ENCODE measurements around the gene ZNF217.
"Not testable (repeated sequence)": the region's sequence is repeated elsewhere in the genome, so short reads cannot be mapped to it uniquely, and the experiment has no call there.

ZNF217 gene

DNA sequence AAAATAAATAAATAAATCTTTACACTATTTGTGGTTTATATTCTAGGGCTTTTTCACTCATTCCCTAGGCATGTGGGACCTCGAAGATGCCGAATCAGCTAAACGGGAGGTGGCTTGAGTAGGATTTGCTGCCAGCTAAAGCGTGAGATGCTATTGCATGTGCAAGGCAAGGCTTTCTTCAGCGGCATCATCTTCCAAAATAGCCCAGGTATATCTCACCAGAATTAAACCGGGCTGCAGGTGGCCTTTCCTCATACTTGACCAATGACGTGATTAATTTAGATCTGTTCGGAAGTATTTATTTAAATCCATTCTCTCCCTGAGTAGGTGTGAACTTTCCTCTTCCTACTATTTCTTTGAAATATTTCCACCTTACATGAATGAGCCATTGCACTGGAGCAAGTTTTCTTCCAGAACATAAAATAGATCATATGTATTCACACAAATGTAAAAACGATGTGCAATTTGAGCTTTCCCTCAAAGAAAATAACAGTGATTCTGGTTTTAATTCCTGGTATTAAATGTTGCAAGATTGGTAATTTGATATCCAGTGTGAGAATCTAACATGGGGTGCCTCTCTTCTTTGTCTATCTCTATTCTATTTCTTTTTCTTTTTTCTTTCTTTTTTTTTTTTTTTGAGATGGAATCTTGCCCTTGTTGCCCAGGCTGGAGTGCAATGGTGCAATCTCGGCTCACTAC lies 24.3 kb upstream of the ZNF217 start:
- no peaks in the 10 kb centered on the region for H3K27me3 ChIP-seq (ENCODE audit: low read depth, low read length)
- no peak overlapping the region for H3K9ac ChIP-seq (ENCODE audit: low read length)
- no peak overlapping the region for H3K4me2 ChIP-seq (ENCODE audit: low read length)
- peaks cover 19% of the 10 kb centered on the region for H3K4me1 ChIP-seq (ENCODE audit: low read length)
- H3K9me3 ChIP-seq (ENCODE audit: insufficient read depth, low read length), result no peaks in the 10 kb centered on the region
- H4K20me1 ChIP-seq (ENCODE audit: insufficient read depth, low read length), result no peaks in the 10 kb centered on the region
- no peaks in the 10 kb centered on the region for H3K79me2 ChIP-seq (ENCODE audit: low read length)
- no peak for TF ChIP-seq EZH2phosphoT487 (IDR thresholded peaks at IDR 0.05; ENCODE audit: low read depth)
- TF ChIP-seq, protein P1, sequence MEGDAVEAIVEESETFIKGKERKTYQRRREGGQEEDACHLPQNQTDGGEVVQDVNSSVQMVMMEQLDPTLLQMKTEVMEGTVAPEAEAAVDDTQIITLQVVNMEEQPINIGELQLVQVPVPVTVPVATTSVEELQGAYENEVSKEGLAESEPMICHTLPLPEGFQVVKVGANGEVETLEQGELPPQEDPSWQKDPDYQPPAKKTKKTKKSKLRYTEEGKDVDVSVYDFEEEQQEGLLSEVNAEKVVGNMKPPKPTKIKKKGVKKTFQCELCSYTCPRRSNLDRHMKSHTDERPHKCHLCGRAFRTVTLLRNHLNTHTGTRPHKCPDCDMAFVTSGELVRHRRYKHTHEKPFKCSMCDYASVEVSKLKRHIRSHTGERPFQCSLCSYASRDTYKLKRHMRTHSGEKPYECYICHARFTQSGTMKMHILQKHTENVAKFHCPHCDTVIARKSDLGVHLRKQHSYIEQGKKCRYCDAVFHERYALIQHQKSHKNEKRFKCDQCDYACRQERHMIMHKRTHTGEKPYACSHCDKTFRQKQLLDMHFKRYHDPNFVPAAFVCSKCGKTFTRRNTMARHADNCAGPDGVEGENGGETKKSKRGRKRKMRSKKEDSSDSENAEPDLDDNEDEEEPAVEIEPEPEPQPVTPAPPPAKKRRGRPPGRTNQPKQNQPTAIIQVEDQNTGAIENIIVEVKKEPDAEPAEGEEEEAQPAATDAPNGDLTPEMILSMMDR (IDR thresholded peaks at IDR 0.05; ENCODE audit: low read depth, low read length), result no peak
- H3K27ac ChIP-seq (ENCODE audit: low read length), result no peak overlapping the region
- H3K4me3 ChIP-seq (ENCODE audit: low read length), result no peak overlapping the region
- H3K36me3 ChIP-seq (replicated peaks; ENCODE audit: low read depth, low read length), result no peaks in the 10 kb centered on the region
- H2AFZ ChIP-seq (ENCODE audit: low read depth, low read length), result no peak overlapping the region

DNA sequence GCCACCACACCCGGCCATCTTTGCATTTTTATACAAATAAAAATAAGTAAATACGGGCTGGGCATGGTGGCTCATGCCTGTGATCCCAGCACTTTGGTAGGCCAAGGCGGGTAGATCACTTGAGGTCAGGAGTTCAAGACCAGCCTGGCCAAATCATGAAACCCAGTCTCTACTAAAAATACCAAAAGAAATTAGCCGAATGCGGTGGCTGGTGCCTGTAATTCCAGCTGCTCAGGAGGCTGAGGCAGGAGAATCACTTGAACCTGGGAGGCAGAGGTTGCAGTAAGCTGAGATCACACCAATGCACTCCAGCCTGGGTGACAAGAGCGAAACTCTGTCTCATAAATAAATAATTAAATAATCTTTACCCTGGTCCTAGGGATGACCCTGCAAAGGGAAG lies 22.9 kb upstream of the ZNF217 start:
- not testable (repeated sequence) for H3K27ac ChIP-seq (ENCODE audit: low read length); H4K20me1 ChIP-seq (ENCODE audit: insufficient read depth, low read length); H3K27me3 ChIP-seq (ENCODE audit: low read depth, low read length); H3K4me3 ChIP-seq (ENCODE audit: low read length); H3K36me3 ChIP-seq (replicated peaks; ENCODE audit: low read depth, low read length); H3K9me3 ChIP-seq (ENCODE audit: insufficient read depth, low read length); H3K4me1 ChIP-seq (ENCODE audit: low read length); H3K9ac ChIP-seq (ENCODE audit: low read length); H2AFZ ChIP-seq (ENCODE audit: low read depth, low read length); H3K4me2 ChIP-seq (ENCODE audit: low read length); H3K79me2 ChIP-seq (ENCODE audit: low read length)

DNA sequence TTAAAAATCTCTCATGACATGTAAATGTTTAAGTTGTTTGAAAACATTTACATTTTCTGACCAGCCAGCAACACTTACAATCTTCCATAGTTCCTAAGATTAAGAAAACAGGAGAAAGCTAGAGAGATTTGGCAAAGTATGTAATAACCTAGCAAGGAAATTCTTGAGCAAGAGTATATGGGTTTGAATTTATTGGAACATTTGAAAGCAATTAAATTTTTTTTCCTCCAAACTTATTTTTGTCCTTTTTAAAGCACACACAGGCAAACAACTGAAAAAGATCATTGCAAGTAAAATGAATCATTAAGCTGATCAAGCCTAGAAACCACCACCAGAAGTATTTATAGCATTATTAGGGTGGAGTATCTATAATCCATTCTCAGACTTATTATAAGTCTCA lies 20.1 kb upstream of the ZNF217 start:
- no peaks in the 10 kb centered on the region for H3K36me3 ChIP-seq (replicated peaks; ENCODE audit: low read depth, low read length)
- no peaks in the 10 kb centered on the region for H4K20me1 ChIP-seq (ENCODE audit: insufficient read depth, low read length)
- H3K4me3 ChIP-seq (ENCODE audit: low read length), result no peak overlapping the region
- no peak overlapping the region for H3K9ac ChIP-seq (ENCODE audit: low read length)
- H3K4me1 ChIP-seq (ENCODE audit: low read length), result peaks cover 21% of the 10 kb centered on the region
- H3K9me3 ChIP-seq (ENCODE audit: insufficient read depth, low read length), result no peaks in the 10 kb centered on the region
- H3K27me3 ChIP-seq (ENCODE audit: low read depth, low read length), result no peaks in the 10 kb centered on the region
- no peaks in the 10 kb centered on the region for H3K79me2 ChIP-seq (ENCODE audit: low read length)
- H3K27ac ChIP-seq (ENCODE audit: low read length), result no peak overlapping the region
- no peak overlapping the region for H2AFZ ChIP-seq (ENCODE audit: low read depth, low read length)
- H3K4me2 ChIP-seq (ENCODE audit: low read length), result no peak overlapping the region
- no peak for TF ChIP-seq EZH2phosphoT487 (IDR thresholded peaks at IDR 0.05; ENCODE audit: low read depth)
- TF ChIP-seq, protein P1 (IDR thresholded peaks at IDR 0.05; ENCODE audit: low read depth, low read length), result no peak

DNA sequence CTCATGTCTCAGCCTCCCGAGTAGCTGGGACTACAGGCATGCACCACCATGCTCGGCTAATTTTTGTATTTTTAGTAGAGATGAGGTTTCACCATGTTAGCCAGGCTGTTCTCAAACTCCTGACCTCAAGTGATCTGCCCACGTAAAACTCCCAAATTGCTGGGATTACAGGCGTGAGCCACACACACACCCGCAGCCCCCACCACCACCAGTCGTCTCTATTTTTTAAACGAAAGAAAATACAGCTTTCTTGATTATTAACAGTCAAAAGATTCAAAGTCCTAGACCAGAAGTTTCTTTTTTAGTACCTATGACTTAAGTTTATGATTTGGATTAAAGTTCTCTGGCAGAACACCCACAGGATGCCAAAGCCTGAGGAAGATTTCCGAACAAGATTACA lies 18.6 kb upstream of the ZNF217 start:
- H3K4me1 ChIP-seq (ENCODE audit: low read length), result peaks cover 21% of the 10 kb centered on the region
- H3K4me3 ChIP-seq (ENCODE audit: low read length); H3K9ac ChIP-seq (ENCODE audit: low read length); H2AFZ ChIP-seq (ENCODE audit: low read depth, low read length); H3K27me3 ChIP-seq (ENCODE audit: low read depth, low read length); H3K9me3 ChIP-seq (ENCODE audit: insufficient read depth, low read length); H4K20me1 ChIP-seq (ENCODE audit: insufficient read depth, low read length); H3K4me2 ChIP-seq (ENCODE audit: low read length); H3K27ac ChIP-seq (ENCODE audit: low read length); H3K36me3 ChIP-seq (replicated peaks; ENCODE audit: low read depth, low read length); H3K79me2 ChIP-seq (ENCODE audit: low read length): not testable (repeated sequence)

DNA sequence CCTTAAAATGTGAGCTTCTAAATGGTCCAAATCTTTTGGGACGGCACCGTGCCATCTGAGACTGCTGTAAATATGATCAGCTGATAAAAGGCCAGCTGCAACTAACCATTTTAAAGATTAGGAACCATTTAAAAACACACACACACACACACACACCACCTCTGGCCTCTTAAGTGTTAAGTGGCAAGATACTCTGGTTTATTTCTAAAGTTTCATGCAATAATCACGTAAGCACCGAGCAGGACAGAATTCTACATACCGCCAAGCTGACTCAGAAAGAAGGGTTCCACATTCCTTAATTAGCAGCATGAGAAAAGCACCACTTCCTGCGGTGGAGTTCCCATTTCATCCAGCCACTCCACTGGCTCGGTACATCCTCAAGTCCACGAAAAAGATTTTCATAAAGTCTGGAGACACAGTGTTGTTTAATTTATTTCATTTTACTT lies 17.8 kb upstream of the ZNF217 start:
- TF ChIP-seq EZH2phosphoT487 (IDR thresholded peaks at IDR 0.05; ENCODE audit: low read depth), result no peak
- TF ChIP-seq, protein P1 (IDR thresholded peaks at IDR 0.05; ENCODE audit: low read depth, low read length), result no peak
- Histone ChIP-seq H3K4me2 (ENCODE audit: low read length) (peak overlapping the region; percentile 65), H2AFZ (ENCODE audit: low read depth, low read length) (peak overlapping the region; percentile 53), H3K4me1 (ENCODE audit: low read length) (peaks cover 21% of the 10 kb centered on the region), H3K9me3 (ENCODE audit: insufficient read depth, low read length) (no peaks in the 10 kb centered on the region), H3K9ac (ENCODE audit: low read length) (peak overlapping the region; percentile 10), H3K27ac (ENCODE audit: low read length) (no peak overlapping the region), H4K20me1 (ENCODE audit: insufficient read depth, low read length) (no peaks in the 10 kb centered on the region), H3K79me2 (ENCODE audit: low read length) (no peaks in the 10 kb centered on the region), H3K27me3 (ENCODE audit: low read depth, low read length) (no peaks in the 10 kb centered on the region), H3K36me3 (replicated peaks; ENCODE audit: low read depth, low read length) (no peaks in the 10 kb centered on the region), H3K4me3 (ENCODE audit: low read length) (peak overlapping the region; percentile 39)

Measured in OCI-LY3 (cell line).